Calu3 (cell line): ENCODE results near the gene CCDC183. TPM values are rescaled to one million over a fixed set of nuclear protein-coding genes. Genes with fewer than 3 reads are reported as not detected.
A peak's percentile ranks its signal among the peaks of the same experiment; 100 is the strongest.
"Not testable (repeated sequence)": the region's sequence is repeated elsewhere in the genome, so short reads cannot be mapped to it uniquely, and the experiment has no call there.

Experiments
- BruUV-seq: library from RNA; stranded (reverse); fragments of 400-500 nt; replicated peaks from 2 replicates; lab custom pipeline; 2021; lab: Mats Ljungman, UMichigan
- CTCF ChIA-PET: fragments of 300-600 bp; sonication (Branson Sonifier 250); formaldehyde crosslinking; loops from one replicate; lab custom pipeline; 2022; ENCODE audit warnings: antibody characterized with exemption; lab: Charles Lee
- DNase-seq: peaks from one replicate; pipeline ENCODE4 v3.0.0; 2022
- H3K27ac Mint-ChIP-seq: one replicate; pipeline ENCODE4 v1.8.0; 2022; ENCODE audit warnings: mixed read lengths; ENCODE audit not compliant: unreplicated experiment
- H3K27me3 Mint-ChIP-seq: one replicate; pipeline ENCODE4 v1.8.0; 2022; ENCODE audit warnings: mixed read lengths; ENCODE audit not compliant: unreplicated experiment
- H3K36me3 Mint-ChIP-seq: one replicate; pipeline ENCODE4 v1.8.0; 2022; ENCODE audit warnings: mild to moderate bottlenecking, moderate library complexity, mixed read lengths; ENCODE audit not compliant: insufficient read depth, unreplicated experiment
- H3K4me1 Mint-ChIP-seq: one replicate; pipeline ENCODE4 v1.8.0; 2022; ENCODE audit warnings: mild to moderate bottlenecking, low read depth, mixed read lengths; ENCODE audit not compliant: unreplicated experiment
- H3K4me3 Mint-ChIP-seq: one replicate; pipeline ENCODE4 v1.8.0; 2022; ENCODE audit warnings: mild to moderate bottlenecking, low read depth, moderate library complexity, mixed read lengths; ENCODE audit not compliant: unreplicated experiment
- H3K9me3 Mint-ChIP-seq: one replicate; pipeline ENCODE4 v1.8.0; 2022; ENCODE audit warnings: low read depth, mixed read lengths; ENCODE audit not compliant: unreplicated experiment
- intact Hi-C: fragments of 100-400 bp; cut with micrococcal nuclease; formaldehyde crosslinking; loops from one replicate; pipeline ENCODE4 v1.10.0; 2022; ENCODE audit not compliant: unreplicated experiment
- total RNA-seq: library from RNA; stranded (reverse); gene quantifications from 2 replicates; pipeline ENCODE4 v1.2.3, GENCODE V29; 2022
- TF ChIP-seq, protein P1 (sequence below): fragments of 200-600 bp; IDR thresholded peaks from one replicate; pipeline ENCODE4 v1.8.0; 2022; ENCODE audit warnings: antibody characterized with exemption; ENCODE audit not compliant: unreplicated experiment

Gene CCDC183
- total RNA-seq, 1 experiment from 2014 or later: 0.38 TPM

DNA sequence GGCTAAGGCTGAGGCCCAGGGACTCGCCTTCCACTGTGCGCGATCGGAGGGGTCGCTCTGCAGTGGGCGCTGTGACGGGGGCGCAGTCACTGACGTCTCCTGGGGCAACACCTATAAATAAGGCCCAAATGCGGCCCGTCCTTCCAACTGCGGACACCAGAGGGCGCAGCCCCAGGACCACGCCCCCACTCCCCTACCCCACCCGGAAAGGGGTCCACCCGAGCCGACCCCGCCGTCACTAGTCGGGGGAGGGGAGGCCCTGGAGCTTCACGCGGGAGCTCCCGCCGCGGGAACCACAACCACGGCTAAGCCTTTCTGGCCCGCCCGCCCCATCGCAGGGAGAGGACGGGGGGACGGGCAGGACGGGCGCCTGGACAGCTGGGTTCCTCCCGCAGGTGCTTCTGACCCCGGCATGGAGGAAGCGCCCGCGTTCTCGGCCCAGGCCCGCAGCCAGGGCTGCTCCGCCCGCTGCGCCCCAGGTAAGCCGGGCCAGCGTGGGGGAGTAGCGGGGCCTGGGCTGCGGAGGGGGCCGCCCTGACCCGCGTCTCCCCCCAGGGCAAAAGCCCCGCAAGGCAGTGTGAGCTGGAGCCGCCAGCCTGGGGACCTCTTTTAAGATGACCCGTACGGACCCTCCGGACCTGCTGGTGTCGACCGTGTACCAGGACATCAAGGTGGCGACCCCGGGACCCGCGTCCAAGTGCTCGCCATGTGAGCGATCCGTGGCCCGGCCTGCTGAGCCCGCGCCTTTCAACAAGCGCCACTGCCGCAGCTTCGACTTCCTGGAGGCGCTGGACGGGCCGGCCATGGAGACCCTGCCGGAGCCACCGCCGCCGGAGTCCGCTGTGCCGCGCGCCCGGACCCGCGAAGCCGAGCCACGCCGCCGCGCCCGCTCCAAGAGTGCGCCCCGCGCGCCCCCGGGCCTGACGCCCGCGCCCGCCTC lies 47.9 kb downstream of the CCDC183 start:
- peak; percentile 61 for DNase-seq
- BruUV-seq, H3K27ac Mint-ChIP-seq, H3K9me3 Mint-ChIP-seq, intact Hi-C loops, H3K27me3 Mint-ChIP-seq: not testable (repeated sequence)
- TF ChIP-seq, protein P1, sequence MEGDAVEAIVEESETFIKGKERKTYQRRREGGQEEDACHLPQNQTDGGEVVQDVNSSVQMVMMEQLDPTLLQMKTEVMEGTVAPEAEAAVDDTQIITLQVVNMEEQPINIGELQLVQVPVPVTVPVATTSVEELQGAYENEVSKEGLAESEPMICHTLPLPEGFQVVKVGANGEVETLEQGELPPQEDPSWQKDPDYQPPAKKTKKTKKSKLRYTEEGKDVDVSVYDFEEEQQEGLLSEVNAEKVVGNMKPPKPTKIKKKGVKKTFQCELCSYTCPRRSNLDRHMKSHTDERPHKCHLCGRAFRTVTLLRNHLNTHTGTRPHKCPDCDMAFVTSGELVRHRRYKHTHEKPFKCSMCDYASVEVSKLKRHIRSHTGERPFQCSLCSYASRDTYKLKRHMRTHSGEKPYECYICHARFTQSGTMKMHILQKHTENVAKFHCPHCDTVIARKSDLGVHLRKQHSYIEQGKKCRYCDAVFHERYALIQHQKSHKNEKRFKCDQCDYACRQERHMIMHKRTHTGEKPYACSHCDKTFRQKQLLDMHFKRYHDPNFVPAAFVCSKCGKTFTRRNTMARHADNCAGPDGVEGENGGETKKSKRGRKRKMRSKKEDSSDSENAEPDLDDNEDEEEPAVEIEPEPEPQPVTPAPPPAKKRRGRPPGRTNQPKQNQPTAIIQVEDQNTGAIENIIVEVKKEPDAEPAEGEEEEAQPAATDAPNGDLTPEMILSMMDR: peak; percentile 66
- peaks cover 54% of the 10 kb centered on the region for H3K36me3 Mint-ChIP-seq
- CTCF ChIA-PET: interaction anchor here (1.6 kb wide), 1 partner anchor 191 kb away, joined by 4 read pairs; no protein-coding TSS in a partner anchor
- H3K4me1 Mint-ChIP-seq: peaks cover 13% of the 10 kb centered on the region
- peak overlapping the region; percentile 64 for H3K4me3 Mint-ChIP-seq

DNA sequence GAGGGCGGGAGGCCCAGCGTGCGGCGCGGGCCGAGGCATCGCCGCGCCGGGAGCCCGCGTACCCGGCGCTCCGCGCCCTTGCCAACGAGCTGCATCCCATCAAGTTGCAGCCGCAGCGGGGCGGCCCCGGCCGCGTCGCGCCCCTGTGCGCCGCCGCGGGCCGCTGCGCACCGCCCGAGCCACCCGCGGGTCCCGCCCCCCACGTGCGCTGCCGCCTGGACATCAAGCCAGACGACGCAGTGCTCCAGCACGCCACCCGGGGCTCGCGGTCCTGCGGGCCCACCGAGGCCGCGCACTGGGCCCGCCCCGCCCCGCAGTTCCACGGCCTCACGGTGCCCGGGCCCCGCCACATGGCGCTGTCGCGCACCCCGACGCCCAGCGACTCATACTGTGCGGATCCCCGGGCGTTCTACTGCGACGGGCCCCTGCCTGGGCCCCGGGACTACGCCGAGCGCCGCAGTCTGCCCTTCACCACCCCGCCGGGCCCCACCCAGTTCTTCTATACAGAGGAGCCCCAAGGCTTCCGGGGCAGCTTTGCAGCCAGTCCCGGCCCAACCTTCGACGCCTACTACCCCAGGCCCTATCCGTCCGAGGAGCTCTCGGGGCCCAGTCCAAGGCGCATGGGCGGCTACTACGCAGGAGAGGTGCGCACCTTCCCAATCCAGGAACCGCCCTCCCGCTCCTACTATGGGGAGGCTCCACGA lies 48.8 kb downstream of the CCDC183 start:
- intact Hi-C loops: no loop called here
- no peaks in the 10 kb centered on the region for H3K27me3 Mint-ChIP-seq
- CTCF ChIA-PET: no interaction called here
- DNase-seq: no peak
- no peak overlapping the region for H3K4me3 Mint-ChIP-seq
- no TSS peak for BruUV-seq
- peaks cover 62% of the 10 kb centered on the region for H3K36me3 Mint-ChIP-seq
- TF ChIP-seq, protein P1: no peak
- no peak overlapping the region for H3K27ac Mint-ChIP-seq
- H3K9me3 Mint-ChIP-seq: no peaks in the 10 kb centered on the region
- peaks cover 9% of the 10 kb centered on the region for H3K4me1 Mint-ChIP-seq

DNA sequence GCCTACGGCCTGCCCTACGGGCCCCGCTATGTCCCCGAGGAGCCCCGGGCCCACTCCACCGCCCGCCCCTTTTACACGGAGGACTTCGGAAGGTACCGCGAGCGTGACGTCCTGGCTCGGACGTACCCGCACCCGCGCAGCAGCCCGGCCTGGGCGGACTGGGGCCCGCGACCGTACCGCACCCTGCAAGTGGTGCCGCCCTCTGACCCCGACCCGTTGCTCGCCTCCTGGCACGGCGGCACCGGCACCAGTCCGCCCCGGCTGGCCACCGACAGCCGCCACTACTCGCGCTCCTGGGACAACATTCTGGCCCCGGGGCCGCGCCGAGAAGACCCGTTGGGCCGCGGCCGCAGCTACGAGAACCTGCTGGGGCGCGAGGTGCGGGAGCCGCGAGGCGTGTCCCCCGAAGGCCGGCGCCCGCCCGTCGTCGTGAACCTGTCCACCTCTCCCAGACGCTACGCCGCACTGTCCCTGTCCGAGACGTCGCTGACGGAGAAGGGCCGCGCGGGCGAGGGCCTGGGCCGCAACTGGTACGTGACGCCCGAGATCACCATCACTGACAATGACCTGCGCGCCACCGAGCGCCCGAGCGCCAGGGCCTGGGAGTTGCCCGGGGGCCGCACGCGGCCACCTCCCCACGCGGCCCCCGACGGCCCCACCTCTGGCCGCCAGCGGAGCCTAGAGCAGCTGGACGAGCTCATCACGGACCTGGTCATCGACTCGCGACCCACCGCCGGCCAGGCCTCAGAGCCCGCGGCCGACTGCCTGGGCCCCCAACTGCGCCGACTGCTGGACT lies 49.5 kb downstream of the CCDC183 start:
- intact Hi-C loops: no loop called here
- TF ChIP-seq, protein P1: no peak
- no peak overlapping the region for H3K27ac Mint-ChIP-seq
- peaks cover 5% of the 10 kb centered on the region for H3K4me1 Mint-ChIP-seq
- no peak for DNase-seq
- H3K9me3 Mint-ChIP-seq: no peaks in the 10 kb centered on the region
- BruUV-seq: no TSS peak
- CTCF ChIA-PET: no interaction called here
- H3K4me3 Mint-ChIP-seq: no peak overlapping the region
- H3K36me3 Mint-ChIP-seq: peaks cover 68% of the 10 kb centered on the region
- H3K27me3 Mint-ChIP-seq: no peaks in the 10 kb centered on the region
